ENCODE results near the gene TMEM43.

- no peak for TF ChIP-seq BRCA1 (IDR thresholded peaks at IDR 0.05; ENCODE audit: low read depth, low read length)
- no peak for TF ChIP-seq POLR2A (IDR thresholded peaks at IDR 0.05; ENCODE audit: control extremely low read depth in 1 of 2, low read depth in 2 of 2, low read length in 2 of 2)
- TF ChIP-seq, protein P1, sequence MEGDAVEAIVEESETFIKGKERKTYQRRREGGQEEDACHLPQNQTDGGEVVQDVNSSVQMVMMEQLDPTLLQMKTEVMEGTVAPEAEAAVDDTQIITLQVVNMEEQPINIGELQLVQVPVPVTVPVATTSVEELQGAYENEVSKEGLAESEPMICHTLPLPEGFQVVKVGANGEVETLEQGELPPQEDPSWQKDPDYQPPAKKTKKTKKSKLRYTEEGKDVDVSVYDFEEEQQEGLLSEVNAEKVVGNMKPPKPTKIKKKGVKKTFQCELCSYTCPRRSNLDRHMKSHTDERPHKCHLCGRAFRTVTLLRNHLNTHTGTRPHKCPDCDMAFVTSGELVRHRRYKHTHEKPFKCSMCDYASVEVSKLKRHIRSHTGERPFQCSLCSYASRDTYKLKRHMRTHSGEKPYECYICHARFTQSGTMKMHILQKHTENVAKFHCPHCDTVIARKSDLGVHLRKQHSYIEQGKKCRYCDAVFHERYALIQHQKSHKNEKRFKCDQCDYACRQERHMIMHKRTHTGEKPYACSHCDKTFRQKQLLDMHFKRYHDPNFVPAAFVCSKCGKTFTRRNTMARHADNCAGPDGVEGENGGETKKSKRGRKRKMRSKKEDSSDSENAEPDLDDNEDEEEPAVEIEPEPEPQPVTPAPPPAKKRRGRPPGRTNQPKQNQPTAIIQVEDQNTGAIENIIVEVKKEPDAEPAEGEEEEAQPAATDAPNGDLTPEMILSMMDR (IDR thresholded peaks at IDR 0.05; ENCODE audit: control extremely low read depth in 1 of 3, insufficient read depth in 1 of 3, low read depth in 1 of 3, low read length in 3 of 3): no peak
- TF ChIP-seq EZH2 (IDR thresholded peaks at IDR 0.05; ENCODE audit: low read depth, low read length, severe bottlenecking): no peak
- TF ChIP-seq HDAC2 (IDR thresholded peaks at IDR 0.05; ENCODE audit: borderline replicate concordance in 1 of 2, low read depth in 2 of 2, low read length in 2 of 2): no peak
- no peak for TF ChIP-seq SIX5 (IDR thresholded peaks at IDR 0.05; ENCODE audit: low read depth, low read length)
Measured at GRCh38 chr3:14166877-14167603, 42.2 kb downstream of the TMEM43 start.
